Neural cell (in vitro differentiated cells): ENCODE data around the gene NYAP2. TPM values are rescaled to one million over a fixed set of nuclear protein-coding genes. Genes with fewer than 3 reads are reported as not detected.

Experiments used
- H2AFZ ChIP-seq: fragments of 200-600, 300-800 bp; sonication (generic), shearing (Covaris generic); 2 replicates; pipeline ENCODE4 v1.6.0; 2014; ENCODE audit warnings: low read depth, mild to moderate bottlenecking, antibody characterized with exemption, low read length, moderate library complexity
- H3F3A ChIP-seq: fragments of 200-600 bp; shearing (Covaris generic); 2 replicates; pipeline ENCODE4 v1.6.1; 2016; ENCODE audit warnings: mild to moderate bottlenecking, moderate library complexity, mixed read lengths, antibody characterized with exemption, low read length; ENCODE audit not compliant: insufficient read depth, poor library complexity, severe bottlenecking
- H3K27ac ChIP-seq: fragments of 200-600, 300-800 bp; sonication (generic), shearing (Covaris generic); 2 replicates; pipeline ENCODE4 v1.5.1; 2014; ENCODE audit warnings: mild to moderate bottlenecking, low read length, moderate library complexity
- H3K27me3 ChIP-seq: fragments of 300-800, 200-600 bp; sonication (generic), shearing (Covaris generic); 2 replicates; pipeline ENCODE4 v1.6.0; 2014; ENCODE audit warnings: mild to moderate bottlenecking, low read depth, low read length, moderate library complexity; ENCODE audit not compliant: insufficient read depth
- H3K36me3 ChIP-seq: fragments of 300-800, 200-600 bp; sonication (generic), shearing (Covaris generic); 2 replicates; pipeline ENCODE4 v1.5.1; 2014; ENCODE audit warnings: mild to moderate bottlenecking, antibody characterized with exemption, low read length, moderate library complexity; ENCODE audit not compliant: insufficient read depth
- H3K4me2 ChIP-seq: fragments of 300-800, 200-600 bp; sonication (generic), shearing (Covaris generic); 2 replicates; pipeline ENCODE4 v1.6.0; 2014; ENCODE audit warnings: mild to moderate bottlenecking, low read length
- H3K4me3 ChIP-seq: fragments of 300-800, 200-600 bp; sonication (generic), shearing (Covaris generic); 2 replicates; pipeline ENCODE4 v1.5.1; 2014; ENCODE audit warnings: mild to moderate bottlenecking, low read length, moderate library complexity
- H3K79me2 ChIP-seq: fragments of 200-600 bp; shearing (Covaris generic); replicated peaks from 2 replicates; pipeline ENCODE4 v1.6.0; 2014; ENCODE audit warnings: mild to moderate bottlenecking, low read length, moderate library complexity; ENCODE audit not compliant: insufficient read depth
- H3K9ac ChIP-seq: fragments of 300-800, 200-600 bp; sonication (generic), shearing (Covaris generic); 2 replicates; pipeline ENCODE4 v1.6.1; 2016; ENCODE audit warnings: mild to moderate bottlenecking, low read length, mixed read lengths
- H3K9me2 ChIP-seq: fragments of 200-600 bp; shearing (Covaris generic); 2 replicates; pipeline ENCODE4 v1.6.1; 2016; ENCODE audit warnings: mild to moderate bottlenecking, low read length, mixed read lengths; ENCODE audit not compliant: insufficient read depth
- H3K9me3 ChIP-seq: fragments of 200-600, 300-800 bp; sonication (generic), shearing (Covaris generic); 2 replicates; pipeline ENCODE4 v1.6.1; 2016; ENCODE audit warnings: mild to moderate bottlenecking, mixed run types, low read length, moderate library complexity, mixed read lengths
- H4K20me1 ChIP-seq: fragments of 200-600 bp; shearing (Covaris generic); 2 replicates; pipeline ENCODE4 v1.6.1; 2016; ENCODE audit warnings: mild to moderate bottlenecking, mixed run types; ENCODE audit not compliant: insufficient read depth
- EP300 ChIP-seq: fragments of 450-650 bp; conservative IDR thresholded peaks from 2 replicates; pipeline ENCODE4 v1.6.1; 2014; ENCODE audit warnings: antibody characterized with exemption, mild to moderate bottlenecking, moderate library complexity; ENCODE audit not compliant: poor library complexity, severe bottlenecking
- EZH2 ChIP-seq: fragments of 200-600, 300-800 bp; shearing (Covaris generic), sonication (generic); IDR thresholded peaks from 2 replicates; pipeline ENCODE4 v1.6.1; 2014; ENCODE audit warnings: antibody characterized with exemption, low read length, borderline replicate concordance, mild to moderate bottlenecking; ENCODE audit not compliant: insufficient read depth, poor library complexity, severe bottlenecking
- MXI1 ChIP-seq: fragments of 450-650 bp; conservative IDR thresholded peaks from 2 replicates; pipeline ENCODE4 v1.6.1; 2014; ENCODE audit warnings: antibody characterized with exemption, mild to moderate bottlenecking; ENCODE audit not compliant: poor library complexity, severe bottlenecking
- POLR2AphosphoS5 ChIP-seq: IDR thresholded peaks from 2 replicates; pipeline ENCODE4 v1.6.1; 2012
- RAD21 ChIP-seq: fragments of 450-650 bp; conservative IDR thresholded peaks from 2 replicates; pipeline ENCODE4 v1.6.1; 2014; ENCODE audit warnings: antibody characterized with exemption, mild to moderate bottlenecking, moderate library complexity
- SMC3 ChIP-seq: fragments of 450-650 bp; conservative IDR thresholded peaks from 2 replicates; pipeline ENCODE4 v1.6.1; 2014; ENCODE audit warnings: antibody characterized with exemption, mild to moderate bottlenecking, moderate library complexity; ENCODE audit not compliant: poor library complexity
- TAF1 ChIP-seq: IDR thresholded peaks from 2 replicates; pipeline ENCODE4 v1.6.1; 2012; ENCODE audit warnings: low read depth
- polyA plus RNA-seq: library from polyadenylated mRNA; depleted of rRNA; stranded (reverse); fragments of >200 nt; gene quantifications from 2 replicates; pipeline ENCODE4 v1.2.3, GENCODE V29; 2014
- TF ChIP-seq, protein P1 (sequence below): IDR thresholded peaks from 2 replicates; pipeline ENCODE4 v1.6.1; 2012; ENCODE audit warnings: borderline replicate concordance
- TF ChIP-seq, protein P2 (sequence below): fragments of 450-650 bp; IDR thresholded peaks from 2 replicates; pipeline ENCODE4 v1.5.1; 2014; ENCODE audit warnings: antibody characterized with exemption, mild to moderate bottlenecking, moderate library complexity; ENCODE audit not compliant: poor library complexity, severe bottlenecking

The NYAP2 gene
- polyA plus RNA-seq, 1 donor from 2014 or later = 0.98 TPM

DNA sequence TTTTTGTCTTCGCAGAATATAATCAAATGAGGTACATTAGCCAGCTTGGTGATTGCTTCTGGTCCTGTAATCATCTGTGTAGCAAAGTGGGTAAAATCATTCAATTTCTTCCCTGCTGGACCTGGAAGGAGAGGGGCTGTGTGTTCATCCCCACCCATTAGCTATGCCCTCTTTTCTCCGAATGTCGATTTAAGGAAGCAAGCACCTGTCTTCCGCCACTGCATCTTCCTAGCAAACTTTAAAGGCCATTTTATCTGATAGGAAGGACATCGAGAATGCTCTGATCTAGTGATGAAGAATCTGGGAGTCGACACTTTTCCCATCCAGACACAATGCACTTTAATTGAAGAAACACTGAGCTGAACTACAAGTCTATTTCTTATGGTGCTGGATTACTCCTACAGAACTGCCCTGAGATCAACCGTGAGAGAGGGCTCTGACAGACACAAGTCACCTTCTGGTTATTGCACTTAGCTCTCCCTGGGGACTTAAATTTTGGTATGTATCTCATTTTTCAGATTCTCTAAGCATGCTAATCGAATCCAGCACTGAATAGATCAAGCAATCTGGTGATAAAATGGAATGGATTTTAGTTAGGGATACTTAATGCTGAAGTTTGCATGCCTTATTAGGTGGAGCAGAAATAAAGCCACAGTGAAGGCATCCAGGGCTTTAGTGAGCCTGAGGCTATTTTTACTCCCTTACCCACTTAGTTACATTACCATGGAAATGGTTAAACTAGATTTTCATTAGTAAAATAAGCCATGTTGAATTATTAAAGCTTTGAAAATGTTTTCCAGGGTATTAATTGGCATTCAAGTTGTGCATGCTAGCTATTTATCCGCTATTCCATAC, 1.3 kb downstream of the NYAP2 start:
- Histone ChIP-seq H4K20me1 (no peaks in the 10 kb centered on the region), H3K9ac (peak overlapping the region; percentile 90)

GRCh38 chr2:225402210-225402776, 2.8 kb downstream of the NYAP2 start:
- peaks cover 46% of the 10 kb centered on the region for H3K79me2 ChIP-seq
- TF ChIP-seq, protein P1, sequence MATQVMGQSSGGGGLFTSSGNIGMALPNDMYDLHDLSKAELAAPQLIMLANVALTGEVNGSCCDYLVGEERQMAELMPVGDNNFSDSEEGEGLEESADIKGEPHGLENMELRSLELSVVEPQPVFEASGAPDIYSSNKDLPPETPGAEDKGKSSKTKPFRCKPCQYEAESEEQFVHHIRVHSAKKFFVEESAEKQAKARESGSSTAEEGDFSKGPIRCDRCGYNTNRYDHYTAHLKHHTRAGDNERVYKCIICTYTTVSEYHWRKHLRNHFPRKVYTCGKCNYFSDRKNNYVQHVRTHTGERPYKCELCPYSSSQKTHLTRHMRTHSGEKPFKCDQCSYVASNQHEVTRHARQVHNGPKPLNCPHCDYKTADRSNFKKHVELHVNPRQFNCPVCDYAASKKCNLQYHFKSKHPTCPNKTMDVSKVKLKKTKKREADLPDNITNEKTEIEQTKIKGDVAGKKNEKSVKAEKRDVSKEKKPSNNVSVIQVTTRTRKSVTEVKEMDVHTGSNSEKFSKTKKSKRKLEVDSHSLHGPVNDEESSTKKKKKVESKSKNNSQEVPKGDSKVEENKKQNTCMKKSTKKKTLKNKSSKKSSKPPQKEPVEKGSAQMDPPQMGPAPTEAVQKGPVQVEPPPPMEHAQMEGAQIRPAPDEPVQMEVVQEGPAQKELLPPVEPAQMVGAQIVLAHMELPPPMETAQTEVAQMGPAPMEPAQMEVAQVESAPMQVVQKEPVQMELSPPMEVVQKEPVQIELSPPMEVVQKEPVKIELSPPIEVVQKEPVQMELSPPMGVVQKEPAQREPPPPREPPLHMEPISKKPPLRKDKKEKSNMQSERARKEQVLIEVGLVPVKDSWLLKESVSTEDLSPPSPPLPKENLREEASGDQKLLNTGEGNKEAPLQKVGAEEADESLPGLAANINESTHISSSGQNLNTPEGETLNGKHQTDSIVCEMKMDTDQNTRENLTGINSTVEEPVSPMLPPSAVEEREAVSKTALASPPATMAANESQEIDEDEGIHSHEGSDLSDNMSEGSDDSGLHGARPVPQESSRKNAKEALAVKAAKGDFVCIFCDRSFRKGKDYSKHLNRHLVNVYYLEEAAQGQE = no peak
- TF ChIP-seq RAD21 = peak; percentile 29
- H3K27ac ChIP-seq = peak overlapping the region; percentile 99
- H3K9ac ChIP-seq = peak overlapping the region; percentile 90
- peak overlapping the region; percentile 67 for H3K4me3 ChIP-seq
- H3K9me3 ChIP-seq = no peaks in the 10 kb centered on the region
- H3K36me3 ChIP-seq = no peaks in the 10 kb centered on the region
- H3F3A ChIP-seq = peaks cover 5% of the 10 kb centered on the region
- H3K4me2 ChIP-seq = peak overlapping the region; percentile 96
- no peak overlapping the region for H2AFZ ChIP-seq
- H3K9me2 ChIP-seq = no peaks in the 10 kb centered on the region
- no peaks in the 10 kb centered on the region for H3K27me3 ChIP-seq
- H4K20me1 ChIP-seq = no peaks in the 10 kb centered on the region

More for the DNA sequence above, 1.3 kb downstream of the NYAP2 start:
- peak overlapping the region; percentile 86 for H2AFZ ChIP-seq
- peaks cover 5% of the 10 kb centered on the region for H3F3A ChIP-seq
- H3K27ac ChIP-seq = peak overlapping the region; percentile 99
- TF ChIP-seq MXI1 (peak; percentile 27), RAD21 (peak; percentile 0), EZH2 (no peak), TAF1 (no peak), SMC3 (no peak), EP300 (no peak), POLR2AphosphoS5 (no peak)
- TF ChIP-seq, protein P2, sequence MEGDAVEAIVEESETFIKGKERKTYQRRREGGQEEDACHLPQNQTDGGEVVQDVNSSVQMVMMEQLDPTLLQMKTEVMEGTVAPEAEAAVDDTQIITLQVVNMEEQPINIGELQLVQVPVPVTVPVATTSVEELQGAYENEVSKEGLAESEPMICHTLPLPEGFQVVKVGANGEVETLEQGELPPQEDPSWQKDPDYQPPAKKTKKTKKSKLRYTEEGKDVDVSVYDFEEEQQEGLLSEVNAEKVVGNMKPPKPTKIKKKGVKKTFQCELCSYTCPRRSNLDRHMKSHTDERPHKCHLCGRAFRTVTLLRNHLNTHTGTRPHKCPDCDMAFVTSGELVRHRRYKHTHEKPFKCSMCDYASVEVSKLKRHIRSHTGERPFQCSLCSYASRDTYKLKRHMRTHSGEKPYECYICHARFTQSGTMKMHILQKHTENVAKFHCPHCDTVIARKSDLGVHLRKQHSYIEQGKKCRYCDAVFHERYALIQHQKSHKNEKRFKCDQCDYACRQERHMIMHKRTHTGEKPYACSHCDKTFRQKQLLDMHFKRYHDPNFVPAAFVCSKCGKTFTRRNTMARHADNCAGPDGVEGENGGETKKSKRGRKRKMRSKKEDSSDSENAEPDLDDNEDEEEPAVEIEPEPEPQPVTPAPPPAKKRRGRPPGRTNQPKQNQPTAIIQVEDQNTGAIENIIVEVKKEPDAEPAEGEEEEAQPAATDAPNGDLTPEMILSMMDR = no peak
- peak overlapping the region; percentile 96 for H3K4me2 ChIP-seq
- H3K9me2 ChIP-seq = no peaks in the 10 kb centered on the region
- H3K79me2 ChIP-seq = peaks cover 46% of the 10 kb centered on the region
- no peaks in the 10 kb centered on the region for H3K36me3 ChIP-seq
- H3K4me3 ChIP-seq = peak overlapping the region; percentile 67
- no peaks in the 10 kb centered on the region for H3K27me3 ChIP-seq
- no peaks in the 10 kb centered on the region for H3K9me3 ChIP-seq
